ENCODE measurements around the gene FAM53A.

FAM53A gene

DNA sequence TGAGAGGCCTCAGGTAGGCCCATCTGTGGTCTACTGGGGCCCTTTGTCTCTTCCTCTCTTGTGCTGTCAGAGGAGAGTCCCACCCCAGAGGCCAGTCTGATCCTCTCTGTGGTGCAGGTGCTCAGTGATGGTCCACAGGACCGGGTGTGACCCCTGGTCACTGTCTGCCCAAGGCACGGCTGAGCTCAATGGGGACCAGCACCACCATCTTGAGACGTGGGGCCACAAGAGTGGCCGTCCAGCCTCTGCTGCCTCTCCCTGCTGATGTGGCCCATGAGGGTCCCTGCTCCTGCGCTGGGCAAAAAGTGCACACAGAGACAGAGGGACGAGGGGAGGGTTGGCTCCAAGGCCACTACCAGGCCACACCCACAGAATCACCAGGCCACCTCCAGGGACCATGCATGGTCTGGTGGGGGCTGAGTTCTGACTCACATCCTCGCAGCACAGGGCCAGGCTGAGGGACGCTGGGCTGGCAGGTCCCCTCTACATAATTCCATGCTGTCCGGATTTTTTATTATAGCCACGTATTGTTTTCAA is 88.3 kb downstream of the FAM53A start:
- TF ChIP-seq, protein P1, sequence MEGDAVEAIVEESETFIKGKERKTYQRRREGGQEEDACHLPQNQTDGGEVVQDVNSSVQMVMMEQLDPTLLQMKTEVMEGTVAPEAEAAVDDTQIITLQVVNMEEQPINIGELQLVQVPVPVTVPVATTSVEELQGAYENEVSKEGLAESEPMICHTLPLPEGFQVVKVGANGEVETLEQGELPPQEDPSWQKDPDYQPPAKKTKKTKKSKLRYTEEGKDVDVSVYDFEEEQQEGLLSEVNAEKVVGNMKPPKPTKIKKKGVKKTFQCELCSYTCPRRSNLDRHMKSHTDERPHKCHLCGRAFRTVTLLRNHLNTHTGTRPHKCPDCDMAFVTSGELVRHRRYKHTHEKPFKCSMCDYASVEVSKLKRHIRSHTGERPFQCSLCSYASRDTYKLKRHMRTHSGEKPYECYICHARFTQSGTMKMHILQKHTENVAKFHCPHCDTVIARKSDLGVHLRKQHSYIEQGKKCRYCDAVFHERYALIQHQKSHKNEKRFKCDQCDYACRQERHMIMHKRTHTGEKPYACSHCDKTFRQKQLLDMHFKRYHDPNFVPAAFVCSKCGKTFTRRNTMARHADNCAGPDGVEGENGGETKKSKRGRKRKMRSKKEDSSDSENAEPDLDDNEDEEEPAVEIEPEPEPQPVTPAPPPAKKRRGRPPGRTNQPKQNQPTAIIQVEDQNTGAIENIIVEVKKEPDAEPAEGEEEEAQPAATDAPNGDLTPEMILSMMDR (IDR thresholded peaks at IDR 0.05) = no peak
- peaks cover 5% of the 10 kb centered on the region for H3K27me3 ChIP-seq
- no peak overlapping the region for H3K4me3 ChIP-seq (ENCODE audit: low read depth in 1 of 2, low read length in 1 of 2)
- no peaks in the 10 kb centered on the region for H3K4me1 ChIP-seq (ENCODE audit: control insufficient read depth in 1 of 2, insufficient read depth in 1 of 2, low read depth in 1 of 2, low read length in 1 of 2)
- H3K9me3 ChIP-seq = peaks cover 4% of the 10 kb centered on the region
- no peaks in the 10 kb centered on the region for H3K36me3 ChIP-seq
- no peak overlapping the region for H3K27ac ChIP-seq

DNA sequence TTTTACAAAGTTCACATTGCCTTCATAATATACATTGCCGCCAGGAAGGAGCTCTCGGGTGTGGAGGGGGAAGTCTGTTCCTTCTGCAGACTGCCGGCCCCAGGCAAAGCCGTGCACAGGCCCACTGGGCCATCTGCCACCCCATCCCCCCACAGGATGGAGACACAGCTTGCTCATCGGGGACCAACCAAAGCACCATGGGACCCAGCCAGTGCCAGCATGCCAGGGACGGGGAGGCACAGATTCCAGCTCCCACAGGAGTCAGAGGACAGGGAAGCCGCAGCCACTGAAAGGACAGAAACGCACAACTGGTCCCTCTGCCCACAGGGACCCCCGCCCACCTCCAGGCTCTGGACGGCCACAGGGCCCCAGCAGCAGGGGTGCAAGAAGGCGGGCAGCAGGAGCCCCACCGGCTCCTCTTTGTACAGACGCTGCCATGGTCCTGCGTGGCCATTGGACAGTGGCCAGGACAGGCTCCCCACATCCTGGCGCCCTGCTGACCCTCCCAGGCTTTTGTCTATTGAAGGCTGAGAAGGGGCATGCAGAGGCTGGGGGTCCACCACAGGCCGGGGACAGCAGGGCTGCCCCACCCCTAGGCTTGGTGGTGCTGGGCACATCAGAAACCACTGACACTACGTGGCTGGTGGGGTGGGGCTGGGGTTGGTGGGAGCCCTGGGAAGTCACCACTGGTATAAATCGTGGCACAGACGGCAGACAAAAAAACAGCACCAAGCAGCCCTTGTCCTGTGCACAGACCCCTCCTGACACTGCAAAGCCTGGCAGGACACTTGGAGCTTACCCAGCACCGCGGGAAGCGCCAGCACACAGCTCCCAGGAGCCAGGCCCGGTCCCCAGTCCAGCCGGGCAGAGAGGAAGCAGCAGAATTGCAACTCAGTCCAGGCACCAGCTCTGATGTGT is 89.0 kb downstream of the FAM53A start:
- no peak overlapping the region for H3K27ac ChIP-seq
- H3K4me1 ChIP-seq (ENCODE audit: control insufficient read depth in 1 of 2, insufficient read depth in 1 of 2, low read depth in 1 of 2, low read length in 1 of 2) = no peaks in the 10 kb centered on the region
- peaks cover 4% of the 10 kb centered on the region for H3K9me3 ChIP-seq
- peaks cover 10% of the 10 kb centered on the region for H3K27me3 ChIP-seq
- no peak overlapping the region for H3K4me3 ChIP-seq (ENCODE audit: low read depth in 1 of 2, low read length in 1 of 2)
- H3K36me3 ChIP-seq = no peaks in the 10 kb centered on the region
- TF ChIP-seq, protein P1 (IDR thresholded peaks at IDR 0.05) = no peak

DNA sequence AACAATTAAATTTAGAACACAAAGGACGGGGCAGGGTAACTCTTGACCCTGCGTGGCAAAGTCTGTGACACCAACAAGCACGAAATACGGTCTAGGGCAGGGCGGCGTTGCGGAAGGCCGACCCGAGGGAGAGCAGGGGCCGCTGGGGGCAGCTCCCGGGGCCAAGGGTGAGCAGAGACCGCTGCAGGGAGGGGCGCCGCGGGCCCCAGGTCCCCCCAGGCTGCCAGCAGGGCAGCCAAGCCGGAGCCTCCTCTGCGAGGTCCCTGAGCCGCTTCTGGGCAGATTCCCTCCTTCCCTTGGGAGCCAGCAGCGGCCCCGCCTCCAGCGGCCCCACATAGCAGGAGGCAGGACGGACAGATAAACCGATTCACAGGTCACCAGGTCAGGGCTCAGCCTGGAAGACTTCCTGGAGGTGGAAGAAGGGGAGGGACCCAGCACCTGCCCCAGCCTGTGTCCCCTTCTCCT is 90.2 kb downstream of the FAM53A start:
- Histone ChIP-seq H3K36me3 (no peaks in the 10 kb centered on the region), H3K27me3 (peaks cover 12% of the 10 kb centered on the region), H3K27ac (no peak overlapping the region), H3K4me1 (ENCODE audit: control insufficient read depth in 1 of 2, insufficient read depth in 1 of 2, low read depth in 1 of 2, low read length in 1 of 2) (no peaks in the 10 kb centered on the region), H3K4me3 (ENCODE audit: low read depth in 1 of 2, low read length in 1 of 2) (no peak overlapping the region), H3K9me3 (peaks cover 4% of the 10 kb centered on the region)
- TF ChIP-seq, protein P1 (IDR thresholded peaks at IDR 0.05) = no peak

DNA sequence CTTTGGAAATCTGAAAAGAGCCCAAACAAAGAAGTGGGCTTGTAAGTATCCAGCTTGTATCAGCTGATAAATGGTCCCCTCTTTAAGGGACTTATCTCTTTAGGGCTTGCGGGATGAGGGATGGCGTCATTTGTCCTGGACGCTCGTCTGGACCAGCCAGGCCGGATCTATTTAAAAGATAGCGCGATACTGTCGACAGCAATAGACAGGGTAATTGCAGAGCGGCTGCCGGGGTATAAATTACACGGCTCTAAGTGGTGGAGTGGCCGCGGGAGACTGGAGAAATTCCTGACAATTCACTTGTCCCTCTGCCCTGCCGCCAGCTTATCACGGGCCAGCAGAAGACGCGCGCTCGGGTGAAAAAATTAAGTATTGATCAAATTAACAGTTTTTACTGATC is 90.7 kb downstream of the FAM53A start:
- Histone ChIP-seq H3K27ac (no peak overlapping the region), H3K4me3 (ENCODE audit: low read depth in 1 of 2, low read length in 1 of 2) (no peak overlapping the region), H3K9me3 (peaks cover 4% of the 10 kb centered on the region), H3K36me3 (no peaks in the 10 kb centered on the region), H3K27me3 (peaks cover 16% of the 10 kb centered on the region), H3K4me1 (ENCODE audit: control insufficient read depth in 1 of 2, insufficient read depth in 1 of 2, low read depth in 1 of 2, low read length in 1 of 2) (no peaks in the 10 kb centered on the region)
- TF ChIP-seq, protein P1 (IDR thresholded peaks at IDR 0.05) = no peak

DNA sequence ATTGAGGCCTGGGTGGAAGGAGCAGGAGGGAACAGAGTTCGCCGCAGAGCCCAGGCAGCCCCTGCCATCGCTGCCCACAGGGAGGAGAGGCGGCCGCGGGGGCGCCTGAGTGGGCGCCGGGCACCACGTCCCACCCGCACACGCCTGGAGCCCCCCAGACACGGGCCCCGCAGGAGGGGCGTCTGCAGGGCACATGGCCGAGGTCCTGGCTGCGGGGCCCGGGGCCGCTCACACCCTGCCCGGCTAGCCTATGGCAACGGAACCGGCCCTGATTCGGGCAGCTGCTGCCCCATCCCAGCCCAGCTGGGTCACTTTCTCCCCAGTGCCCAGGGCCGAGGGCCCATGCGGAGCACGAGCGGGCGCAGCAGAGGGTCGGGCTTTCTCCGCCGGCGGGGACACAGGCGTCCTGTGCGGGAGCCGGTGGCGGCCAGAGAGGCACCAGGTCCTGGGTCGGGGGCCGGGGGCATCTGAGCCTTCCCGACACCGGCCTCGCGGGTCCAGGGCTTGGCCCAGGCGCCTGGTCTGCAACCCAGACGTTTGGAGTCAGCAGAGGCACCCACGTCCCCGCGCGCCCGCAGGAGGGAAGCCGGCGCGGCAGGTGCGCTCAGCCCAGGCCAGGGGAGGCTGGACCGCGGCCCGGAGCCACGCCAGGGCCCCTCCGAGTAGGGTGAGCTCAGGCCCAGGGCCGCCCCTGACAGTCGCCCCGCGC is 91.2 kb downstream of the FAM53A start:
- no peaks in the 10 kb centered on the region for H3K4me1 ChIP-seq (ENCODE audit: control insufficient read depth in 1 of 2, insufficient read depth in 1 of 2, low read depth in 1 of 2, low read length in 1 of 2)
- H3K27ac ChIP-seq = no peak overlapping the region
- peaks cover 4% of the 10 kb centered on the region for H3K9me3 ChIP-seq
- H3K36me3 ChIP-seq = no peaks in the 10 kb centered on the region
- H3K27me3 ChIP-seq = peaks cover 22% of the 10 kb centered on the region
- no peak overlapping the region for H3K4me3 ChIP-seq (ENCODE audit: low read depth in 1 of 2, low read length in 1 of 2)
- TF ChIP-seq, protein P1 (IDR thresholded peaks at IDR 0.05) = no peak
